ENCODE data around the gene FREY1. TPM values are rescaled to one million over a fixed set of nuclear protein-coding genes. Genes with fewer than 3 reads are reported as not detected.

FREY1 gene
- total RNA-seq, 3 donors from 2014 or later: 0.48 to 3.2 (median 0.98) TPM

DNA sequence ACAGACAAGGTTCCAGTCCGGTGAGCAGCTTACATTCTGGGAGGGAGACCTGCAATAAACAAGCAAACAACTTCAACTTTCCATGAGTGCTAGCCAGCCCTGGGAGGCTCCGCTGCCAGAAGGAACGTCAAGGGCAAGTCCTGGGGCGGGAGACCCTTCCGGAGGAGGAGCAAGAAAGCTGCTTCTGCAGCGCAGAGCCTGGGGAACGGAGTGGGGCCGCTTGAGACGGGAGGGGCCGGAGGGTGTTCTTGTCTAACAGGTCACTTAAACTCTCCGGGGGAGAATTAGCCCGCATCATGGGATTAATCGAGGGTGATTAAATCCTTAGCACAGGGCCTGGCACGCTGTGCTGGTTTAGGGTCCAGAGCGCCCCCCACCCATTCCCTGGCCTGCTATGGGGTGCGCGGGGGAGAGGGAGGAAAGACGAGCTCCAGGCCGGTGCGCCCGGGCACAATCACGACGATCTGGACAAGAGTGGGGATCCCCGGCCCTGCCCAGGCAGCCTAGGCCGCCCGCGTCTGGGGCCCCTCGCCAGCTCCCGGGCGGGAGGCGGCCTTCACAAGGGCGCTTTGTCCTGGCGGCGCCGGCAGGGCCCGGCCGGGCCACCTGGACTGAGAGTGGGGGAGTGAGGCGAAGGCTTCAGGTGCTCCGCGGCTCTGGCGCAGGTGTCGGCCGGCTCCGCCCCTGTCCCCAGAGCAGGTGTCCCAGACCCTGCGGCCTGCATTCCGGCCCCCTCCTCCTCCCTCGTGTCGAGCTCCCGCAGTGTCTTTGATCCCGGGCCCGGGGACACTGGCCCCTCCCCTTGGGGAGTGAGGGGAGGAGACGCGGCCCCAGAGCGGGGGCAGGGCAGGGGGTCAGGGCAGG, 14.7 kb upstream of the FREY1 start:
- H3K9me3 ChIP-seq: no peaks in the 10 kb centered on the region
- H3K4me1 ChIP-seq: peaks cover 0 to 18% of the 10 kb centered on the region in 2 donors
- intact Hi-C loops (cut with DNase I; ENCODE audit: low total_unique reads): no loop called here
- H3K4me3 ChIP-seq: peak overlapping the region in 2 of 3 donors; percentile 67 to 79
- TF ChIP-seq POLR2A (IDR thresholded peaks at IDR 0.05): no peak
- TF ChIP-seq, protein P1, sequence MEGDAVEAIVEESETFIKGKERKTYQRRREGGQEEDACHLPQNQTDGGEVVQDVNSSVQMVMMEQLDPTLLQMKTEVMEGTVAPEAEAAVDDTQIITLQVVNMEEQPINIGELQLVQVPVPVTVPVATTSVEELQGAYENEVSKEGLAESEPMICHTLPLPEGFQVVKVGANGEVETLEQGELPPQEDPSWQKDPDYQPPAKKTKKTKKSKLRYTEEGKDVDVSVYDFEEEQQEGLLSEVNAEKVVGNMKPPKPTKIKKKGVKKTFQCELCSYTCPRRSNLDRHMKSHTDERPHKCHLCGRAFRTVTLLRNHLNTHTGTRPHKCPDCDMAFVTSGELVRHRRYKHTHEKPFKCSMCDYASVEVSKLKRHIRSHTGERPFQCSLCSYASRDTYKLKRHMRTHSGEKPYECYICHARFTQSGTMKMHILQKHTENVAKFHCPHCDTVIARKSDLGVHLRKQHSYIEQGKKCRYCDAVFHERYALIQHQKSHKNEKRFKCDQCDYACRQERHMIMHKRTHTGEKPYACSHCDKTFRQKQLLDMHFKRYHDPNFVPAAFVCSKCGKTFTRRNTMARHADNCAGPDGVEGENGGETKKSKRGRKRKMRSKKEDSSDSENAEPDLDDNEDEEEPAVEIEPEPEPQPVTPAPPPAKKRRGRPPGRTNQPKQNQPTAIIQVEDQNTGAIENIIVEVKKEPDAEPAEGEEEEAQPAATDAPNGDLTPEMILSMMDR (IDR thresholded peaks at IDR 0.05): peak in 2 of 3 donors; percentile 13 to 14
- no peaks in the 10 kb centered on the region for H3K36me3 ChIP-seq
- H3K27ac ChIP-seq: peak overlapping the region; percentile 83 to 88
- H3K27me3 ChIP-seq: no peaks in the 10 kb centered on the region
- peak; percentile 67 to 71 for DNase-seq (ENCODE audit: low spot score in 2 of 2)

DNA sequence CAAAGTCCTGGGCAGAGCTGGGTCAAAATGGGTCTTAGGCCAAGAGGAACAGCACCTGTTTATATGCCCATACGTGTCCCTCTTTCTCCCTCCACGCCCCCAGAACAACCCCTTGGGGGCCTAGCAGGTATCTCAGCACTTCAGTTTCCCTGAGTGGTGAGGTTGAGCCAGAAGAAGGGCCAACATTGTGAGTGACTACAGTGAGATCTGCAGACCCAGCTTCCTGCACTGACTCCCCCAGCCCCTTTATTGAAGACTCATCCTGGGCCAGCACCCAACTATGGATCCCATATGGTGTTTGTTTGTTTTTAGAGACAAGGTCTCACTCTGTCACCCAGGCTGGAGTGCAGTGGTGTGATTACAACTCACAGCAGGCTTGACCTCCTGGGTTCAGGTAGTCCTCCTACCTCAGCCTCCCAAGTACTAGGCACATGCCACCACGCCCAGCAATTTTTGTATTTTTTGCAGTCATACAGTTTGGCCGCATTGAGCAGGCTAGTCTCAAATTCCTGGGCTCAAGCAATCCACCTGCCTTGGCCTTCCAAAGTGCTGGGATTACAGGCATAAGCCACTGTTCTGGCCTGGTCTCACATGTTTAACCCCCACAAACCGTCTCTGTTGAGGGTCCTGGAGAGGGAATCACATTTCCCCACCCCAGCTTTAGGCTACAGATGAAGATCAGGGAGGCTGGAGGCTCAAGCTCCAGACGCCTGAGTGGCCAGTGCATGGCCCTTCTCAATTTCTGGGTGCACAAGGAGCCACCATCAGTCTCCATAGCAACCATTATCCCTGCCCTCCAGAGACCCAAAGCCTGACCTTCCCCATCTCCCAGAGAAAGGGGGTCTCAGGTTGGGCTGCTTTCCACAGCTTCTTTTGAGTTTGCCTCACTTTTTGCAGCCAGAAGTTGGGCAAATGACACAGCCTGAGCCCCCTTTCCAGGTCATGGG, 13.7 kb upstream of the FREY1 start:
- intact Hi-C loops (cut with DNase I; ENCODE audit: low total_unique reads): no loop called here
- H3K4me1 ChIP-seq: peaks cover 0 to 19% of the 10 kb centered on the region in 2 donors
- no peaks in the 10 kb centered on the region for H3K27me3 ChIP-seq
- peak overlapping the region; percentile 88 to 93 for H3K27ac ChIP-seq
- no peaks in the 10 kb centered on the region for H3K36me3 ChIP-seq
- DNase-seq (ENCODE audit: low spot score in 2 of 2): no peak
- peak overlapping the region in 1 of 3 donors; percentile 79 for H3K4me3 ChIP-seq
- no peak for TF ChIP-seq POLR2AphosphoS5 (IDR thresholded peaks at IDR 0.05)
- TF ChIP-seq, protein P1 (IDR thresholded peaks at IDR 0.05): no peak
- no peak for TF ChIP-seq POLR2A (IDR thresholded peaks at IDR 0.05)
- H3K9me3 ChIP-seq: no peaks in the 10 kb centered on the region

DNA sequence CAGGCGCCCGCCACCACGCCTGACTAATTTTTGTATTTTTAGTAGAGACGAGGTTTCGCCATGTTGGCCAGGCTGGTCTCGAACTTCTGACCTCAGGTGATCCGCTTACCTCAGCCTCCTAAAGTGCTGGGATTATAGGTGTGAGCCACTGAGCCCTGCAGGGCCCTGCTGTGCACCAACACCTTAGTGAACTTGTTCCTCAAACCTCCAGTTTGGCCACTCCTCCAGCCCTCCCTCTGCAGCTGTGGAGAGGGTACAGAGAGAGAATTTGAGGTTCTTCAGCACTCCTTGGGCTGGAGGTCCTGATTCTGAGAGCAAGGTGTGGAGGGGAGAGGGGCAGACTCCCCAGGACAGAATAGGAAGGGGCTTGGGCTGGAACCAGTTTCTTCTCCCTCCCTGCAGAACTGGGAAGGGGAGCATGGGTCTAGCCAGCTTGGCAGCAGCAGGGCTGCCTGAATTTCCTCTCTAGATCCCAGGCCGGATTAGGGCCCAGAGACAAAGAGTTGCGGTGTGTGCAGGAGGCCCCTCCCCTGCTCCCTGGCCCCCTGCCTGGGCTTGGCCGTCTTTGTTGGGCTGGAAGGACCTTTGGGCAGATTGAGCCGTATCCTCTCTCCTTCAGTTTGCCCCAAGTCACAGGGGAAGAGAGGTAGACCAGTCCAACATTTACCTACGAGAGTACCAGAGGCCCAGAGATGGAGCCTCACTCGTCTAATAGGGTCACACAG, 12.9 kb upstream of the FREY1 start:
- TF ChIP-seq, protein P1 (IDR thresholded peaks at IDR 0.05): no peak
- TF ChIP-seq POLR2AphosphoS5 (IDR thresholded peaks at IDR 0.05): no peak
- TF ChIP-seq POLR2A (IDR thresholded peaks at IDR 0.05): no peak
- no peaks in the 10 kb centered on the region for H3K27me3 ChIP-seq
- peaks cover 0 to 19% of the 10 kb centered on the region in 2 donors for H3K4me1 ChIP-seq
- H3K4me3 ChIP-seq: no peak overlapping the region
- peak in 1 of 2 donors; percentile 49 for DNase-seq (ENCODE audit: low spot score in 2 of 2)
- no peaks in the 10 kb centered on the region for H3K9me3 ChIP-seq
- H3K36me3 ChIP-seq: no peaks in the 10 kb centered on the region
- peak overlapping the region; percentile 88 to 93 for H3K27ac ChIP-seq
- intact Hi-C loops (cut with DNase I; ENCODE audit: low total_unique reads): no loop called here

DNA sequence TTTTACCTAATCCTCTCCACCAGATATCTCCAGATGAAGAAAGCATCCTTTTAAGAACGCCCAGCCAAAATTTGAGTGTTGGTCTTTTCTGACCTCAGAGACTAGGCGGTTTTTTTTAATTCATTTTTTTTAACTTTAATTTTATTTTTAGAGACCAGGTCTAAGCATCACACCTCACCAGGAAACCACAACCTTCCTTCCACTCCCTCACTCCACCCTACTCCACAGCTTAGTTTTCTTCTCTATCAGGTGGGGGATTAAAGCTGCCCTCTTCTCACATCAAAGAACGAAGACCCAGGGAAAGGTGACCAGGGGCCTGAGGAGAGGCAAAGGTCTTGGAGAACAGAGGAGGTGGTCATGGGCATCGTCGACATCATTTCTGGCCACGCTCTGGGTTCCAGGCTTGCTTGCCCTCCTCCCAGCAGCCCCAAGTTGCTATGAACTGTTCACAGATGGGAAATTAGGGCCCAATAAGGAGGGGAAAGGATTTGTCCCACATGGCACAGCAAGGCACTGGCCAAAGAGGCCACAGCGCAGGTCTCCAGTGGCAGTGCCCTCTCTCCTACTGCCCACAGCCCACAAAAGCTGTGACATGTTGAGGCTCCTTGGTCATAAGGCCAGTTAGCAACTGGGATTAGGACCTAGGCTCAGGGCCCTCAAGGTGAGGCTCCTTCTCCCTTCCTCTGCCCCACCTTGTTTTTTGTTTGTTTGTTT, 12.0 kb upstream of the FREY1 start:
- Histone ChIP-seq H3K9me3 (no peaks in the 10 kb centered on the region), H3K27ac (peak overlapping the region; percentile 49 to 93), H3K4me3 (peak overlapping the region; percentile 96 to 100 (median 98)), H3K27me3 (no peaks in the 10 kb centered on the region), H3K4me1 (peaks cover 0 to 19% of the 10 kb centered on the region in 2 donors), H3K36me3 (peaks cover 2% of the 10 kb centered on the region)
- intact Hi-C loops (cut with DNase I; ENCODE audit: low total_unique reads): no loop called here
- no peak for TF ChIP-seq POLR2A (IDR thresholded peaks at IDR 0.05)
- DNase-seq (ENCODE audit: low spot score in 2 of 2): no peak
